Upper lobe of left lung (tissue), 6 donors: ENCODE results near the gene PRSS12. TPM values are rescaled to one million over a fixed set of nuclear protein-coding genes. Genes with fewer than 3 reads are reported as not detected.

ENCODE experiments used
- ATAC-seq, 2 donors: fragments of 200-7000 bp; cut with Tn5 transposase; one replicate each; pipeline ENCODE4 v1.9.1; 2022; ENCODE audit warnings: mild to moderate bottlenecking in 2 of 2, moderate library complexity in 2 of 2; ENCODE audit not compliant: low FRiP score in 2 of 2
- DNase-seq, 2 donors: peaks; one replicate each; pipeline ENCODE4 v3.0.0-alpha.2; 2019 to 2020
- H3K27ac ChIP-seq, 4 donors: fragments of 200-600 bp; sonication (generic); one replicate each; pipeline ENCODE4 v1.5.1; 2016 to 2019
- H3K27me3 ChIP-seq, 4 donors: fragments of 200-600 bp; sonication (generic); one replicate each; pipeline ENCODE4 v1.5.1; 2017 to 2019
- H3K36me3 ChIP-seq, 4 donors: fragments of 200-600 bp; sonication (generic); one replicate each; pipeline ENCODE4 v1.5.1; 2016 to 2019
- H3K4me1 ChIP-seq, 4 donors: fragments of 200-600 bp; sonication (generic); one replicate each; pipeline ENCODE4 v1.5.1; 2018 to 2019
- H3K4me3 ChIP-seq, 4 donors: fragments of 200-600 bp; sonication (generic); one replicate each; pipeline ENCODE4 v1.5.1; 2017 to 2019; ENCODE audit warnings: mild to moderate bottlenecking in 2 of 4, moderate library complexity in 1 of 4
- H3K9me3 ChIP-seq, 4 donors: fragments of 200-600 bp; sonication (generic); one replicate each; pipeline ENCODE4 v1.5.1; 2018 to 2019
- EP300 ChIP-seq, 4 donors: sonication (generic); formaldehyde crosslinking; IDR thresholded peaks; one replicate each; pipeline ENCODE4 v1.5.1; 2017; ENCODE audit warnings: antibody characterized with exemption in 4 of 4, control low read depth in 2 of 4
- POLR2A ChIP-seq, 4 donors: fragments of 450-650 bp; IDR thresholded peaks; one replicate each; pipeline ENCODE4 v1.5.1; 2016 to 2017; ENCODE audit warnings: antibody characterized with exemption in 4 of 4, mild to moderate bottlenecking in 2 of 4
- POLR2AphosphoS5 ChIP-seq, 2 donors: sonication (generic); formaldehyde crosslinking; IDR thresholded peaks; one replicate each; pipeline ENCODE4 v1.5.1; 2017; ENCODE audit warnings: antibody characterized with exemption in 2 of 2
- WGBS, 2 donors: methylation state at CpG; one replicate each; pipeline ENCODE4 v1.1.5; 2017 to 2018; 5-methylcytosine and 5-hydroxymethylcytosine counted together
- total RNA-seq, 6 donors: library from RNA; depleted of rRNA in 4 of 6; stranded (reverse); fragments of >200 nt in 4 of 6; gene quantifications; one replicate each; pipeline versions ENCODE4 v1.1.0 to v1.2.1, GENCODE V29; 2016 to 2021
- TF ChIP-seq, protein P1 (sequence below), 6 experiments: fragments of 450-650 bp in 4 of 6; fragments of 200-600 bp in 2 of 6; sonication (generic) in 2 of 6; IDR thresholded peaks; one replicate each; pipeline ENCODE4 v1.5.1; 2016 to 2019; ENCODE audit warnings: antibody characterized with exemption in 6 of 6
- donor health status: DM: no; HTN: no; CAD: no; lungs with moderate emphysema.
- donor health status: DM: no; HTN: yes; CAD: no; lungs with severe emphysema.

PRSS12 gene
- total RNA-seq, 6 donors from 2014 or later, result 6.8 to 27.2 (median 10.0) TPM

DNA sequence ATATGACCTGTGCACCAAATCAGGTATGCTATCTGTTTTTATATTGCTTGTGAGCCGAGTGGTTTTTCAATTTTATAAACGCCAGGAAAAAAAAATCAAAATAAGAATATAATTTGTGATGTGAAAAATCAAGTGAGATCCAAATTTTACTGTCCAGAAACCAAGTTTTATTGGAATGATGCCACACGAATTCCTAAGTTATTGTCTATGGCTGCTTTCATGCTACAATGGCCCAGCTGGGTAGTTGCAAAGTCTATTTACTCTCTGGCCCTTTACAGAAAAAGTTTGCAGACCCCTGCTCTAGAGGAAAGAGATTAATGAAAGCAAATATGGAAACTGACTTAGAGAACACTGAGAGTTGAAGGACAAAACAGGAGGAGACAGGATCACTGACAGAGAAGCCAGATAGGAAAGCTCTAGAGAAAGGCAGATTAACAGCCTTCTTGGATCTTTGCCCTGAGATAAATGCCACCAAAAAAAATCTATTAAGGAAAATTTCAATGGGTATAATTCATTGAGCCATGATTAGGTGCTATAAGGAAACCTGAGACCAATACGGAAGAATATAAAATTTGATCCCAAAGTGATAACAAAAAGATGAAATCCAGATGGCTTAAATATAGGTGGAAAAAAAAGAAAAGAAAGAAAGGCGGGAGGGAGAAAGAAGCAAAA, 29.8 kb downstream of the PRSS12 start:
- no peaks in the 10 kb centered on the region for H3K4me1 ChIP-seq
- no peaks in the 10 kb centered on the region for H3K27me3 ChIP-seq
- no peaks in the 10 kb centered on the region for H3K36me3 ChIP-seq
- no peaks in the 10 kb centered on the region for H3K9me3 ChIP-seq
- WGBS, 2 donors, result 69 to 79% methylated on average over 5 of the region's 5 CpGs
- ATAC-seq, result no peak
- DNase-seq, result no peak
- no peak overlapping the region for H3K27ac ChIP-seq
- no peak overlapping the region for H3K4me3 ChIP-seq
- TF ChIP-seq, protein P1, sequence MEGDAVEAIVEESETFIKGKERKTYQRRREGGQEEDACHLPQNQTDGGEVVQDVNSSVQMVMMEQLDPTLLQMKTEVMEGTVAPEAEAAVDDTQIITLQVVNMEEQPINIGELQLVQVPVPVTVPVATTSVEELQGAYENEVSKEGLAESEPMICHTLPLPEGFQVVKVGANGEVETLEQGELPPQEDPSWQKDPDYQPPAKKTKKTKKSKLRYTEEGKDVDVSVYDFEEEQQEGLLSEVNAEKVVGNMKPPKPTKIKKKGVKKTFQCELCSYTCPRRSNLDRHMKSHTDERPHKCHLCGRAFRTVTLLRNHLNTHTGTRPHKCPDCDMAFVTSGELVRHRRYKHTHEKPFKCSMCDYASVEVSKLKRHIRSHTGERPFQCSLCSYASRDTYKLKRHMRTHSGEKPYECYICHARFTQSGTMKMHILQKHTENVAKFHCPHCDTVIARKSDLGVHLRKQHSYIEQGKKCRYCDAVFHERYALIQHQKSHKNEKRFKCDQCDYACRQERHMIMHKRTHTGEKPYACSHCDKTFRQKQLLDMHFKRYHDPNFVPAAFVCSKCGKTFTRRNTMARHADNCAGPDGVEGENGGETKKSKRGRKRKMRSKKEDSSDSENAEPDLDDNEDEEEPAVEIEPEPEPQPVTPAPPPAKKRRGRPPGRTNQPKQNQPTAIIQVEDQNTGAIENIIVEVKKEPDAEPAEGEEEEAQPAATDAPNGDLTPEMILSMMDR (IDR thresholded peaks at IDR 0.05), result no peak
- TF ChIP-seq POLR2AphosphoS5 (IDR thresholded peaks at IDR 0.05), result no peak
- no peak for TF ChIP-seq POLR2A (IDR thresholded peaks at IDR 0.05)
- TF ChIP-seq EP300 (IDR thresholded peaks at IDR 0.05), result no peak

DNA sequence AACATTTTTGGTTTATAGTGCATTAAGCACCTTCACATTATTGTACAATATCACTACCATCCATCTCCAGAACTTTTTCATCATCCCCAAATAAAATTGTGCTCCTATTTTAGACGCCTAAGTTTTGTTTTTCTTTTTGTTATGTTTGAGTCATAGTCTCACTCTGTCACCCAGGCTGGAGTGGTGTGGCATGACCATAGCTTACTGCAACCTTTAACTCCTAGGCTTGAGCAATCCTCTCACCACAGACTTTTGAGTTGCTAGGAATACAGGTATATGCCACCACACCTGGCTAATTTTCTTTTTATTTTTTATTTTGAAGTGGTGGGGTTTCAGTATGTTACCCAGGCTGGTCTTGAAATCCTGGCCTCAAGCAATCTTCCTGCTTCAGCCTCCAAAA, 33.9 kb downstream of the PRSS12 start:
- Histone ChIP-seq H3K36me3 (no peaks in the 10 kb centered on the region), H3K4me1 (no peaks in the 10 kb centered on the region), H3K27me3 (no peaks in the 10 kb centered on the region), H3K27ac (no peak overlapping the region), H3K9me3 (no peaks in the 10 kb centered on the region), H3K4me3 (no peak overlapping the region)
- ATAC-seq (no peak), DNase-seq (no peak)
- TF ChIP-seq POLR2A (IDR thresholded peaks at IDR 0.05) (no peak), POLR2AphosphoS5 (IDR thresholded peaks at IDR 0.05) (no peak), EP300 (IDR thresholded peaks at IDR 0.05) (no peak)
- TF ChIP-seq, protein P1 (IDR thresholded peaks at IDR 0.05), result no peak
- 94 to 97% methylated on average over 1 of the region's 1 CpG for WGBS, 2 donors

DNA sequence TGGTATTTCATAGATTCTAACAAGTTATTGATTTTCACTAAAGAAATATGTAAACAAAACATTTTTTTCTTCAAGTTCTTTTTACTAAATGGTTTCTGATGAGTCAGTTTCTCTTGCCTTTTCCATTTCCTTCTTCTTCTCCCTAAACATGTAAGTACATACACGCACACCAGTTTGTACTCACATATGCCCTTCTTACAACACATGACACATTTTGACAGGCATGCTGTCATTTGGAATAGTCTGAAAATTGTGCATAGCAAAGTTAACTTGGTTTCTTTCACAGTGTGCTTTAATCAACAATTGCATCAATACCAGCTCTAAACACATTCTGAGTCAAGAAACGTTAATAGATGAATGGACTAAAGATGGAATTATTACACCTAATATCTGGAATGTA, 35.1 kb downstream of the PRSS12 start:
- WGBS, 2 donors, result 81 to 87% methylated on average over 2 of the region's 2 CpGs
- H3K27me3 ChIP-seq, result no peaks in the 10 kb centered on the region
- H3K4me1 ChIP-seq, result no peaks in the 10 kb centered on the region
- no peaks in the 10 kb centered on the region for H3K36me3 ChIP-seq
- H3K9me3 ChIP-seq, result no peaks in the 10 kb centered on the region
- TF ChIP-seq, protein P1 (IDR thresholded peaks at IDR 0.05), result no peak
- TF ChIP-seq POLR2A (IDR thresholded peaks at IDR 0.05), result no peak
- no peak for TF ChIP-seq POLR2AphosphoS5 (IDR thresholded peaks at IDR 0.05)
- TF ChIP-seq EP300 (IDR thresholded peaks at IDR 0.05), result no peak
- DNase-seq, result no peak
- ATAC-seq, result no peak
- no peak overlapping the region for H3K27ac ChIP-seq
- H3K4me3 ChIP-seq, result no peak overlapping the region

- no peaks in the 10 kb centered on the region for H3K9me3 ChIP-seq
- WGBS, 2 donors, result 83 to 85% methylated on average over 2 of the region's 2 CpGs
- TF ChIP-seq POLR2A (IDR thresholded peaks at IDR 0.05) (no peak), POLR2AphosphoS5 (IDR thresholded peaks at IDR 0.05) (no peak), EP300 (IDR thresholded peaks at IDR 0.05) (no peak)
- TF ChIP-seq, protein P1 (IDR thresholded peaks at IDR 0.05), result no peak
These were observed 38.6 kb downstream of the PRSS12 start for GRCh38 chr4:118314221-118314620.

DNA sequence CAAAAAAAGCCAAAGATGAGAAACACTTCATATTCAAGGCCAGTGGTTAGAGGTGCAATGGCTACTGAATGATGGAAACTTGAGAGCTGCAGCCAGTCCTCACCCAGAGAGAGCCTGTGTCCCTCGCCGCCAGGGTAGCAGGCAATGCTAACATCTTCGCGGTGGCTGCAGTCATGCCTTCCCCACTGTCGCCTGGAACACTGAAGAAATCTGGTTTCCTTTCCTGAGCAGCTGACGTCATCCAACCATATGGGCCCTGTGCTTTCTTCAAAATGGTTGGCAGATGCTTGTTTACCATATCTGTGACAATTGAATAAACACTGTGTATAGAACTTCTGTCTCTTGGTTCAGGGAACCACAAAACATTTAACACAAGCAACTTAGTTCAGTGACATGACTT, 39.7 kb downstream of the PRSS12 start:
- 67 to 70% methylated on average over 6 of the region's 6 CpGs for WGBS, 2 donors
- Histone ChIP-seq H3K27ac (no peak overlapping the region), H3K27me3 (no peaks in the 10 kb centered on the region), H3K9me3 (no peaks in the 10 kb centered on the region), H3K4me1 (no peaks in the 10 kb centered on the region), H3K4me3 (no peak overlapping the region), H3K36me3 (no peaks in the 10 kb centered on the region)
- ATAC-seq (no peak), DNase-seq (no peak)
- TF ChIP-seq EP300 (IDR thresholded peaks at IDR 0.05) (no peak), POLR2A (IDR thresholded peaks at IDR 0.05) (no peak), POLR2AphosphoS5 (IDR thresholded peaks at IDR 0.05) (no peak)
- TF ChIP-seq, protein P1 (IDR thresholded peaks at IDR 0.05), result no peak

More at GRCh38 chr4:118314221-118314620, 38.6 kb downstream of the PRSS12 start:
- H3K36me3 ChIP-seq, result no peaks in the 10 kb centered on the region
- DNase-seq (no peak), ATAC-seq (no peak)
- no peak overlapping the region for H3K27ac ChIP-seq
- no peaks in the 10 kb centered on the region for H3K4me1 ChIP-seq
- no peak overlapping the region for H3K4me3 ChIP-seq
- H3K27me3 ChIP-seq, result no peaks in the 10 kb centered on the region
